ENCODE data around the gene TBXAS1.

DNA sequence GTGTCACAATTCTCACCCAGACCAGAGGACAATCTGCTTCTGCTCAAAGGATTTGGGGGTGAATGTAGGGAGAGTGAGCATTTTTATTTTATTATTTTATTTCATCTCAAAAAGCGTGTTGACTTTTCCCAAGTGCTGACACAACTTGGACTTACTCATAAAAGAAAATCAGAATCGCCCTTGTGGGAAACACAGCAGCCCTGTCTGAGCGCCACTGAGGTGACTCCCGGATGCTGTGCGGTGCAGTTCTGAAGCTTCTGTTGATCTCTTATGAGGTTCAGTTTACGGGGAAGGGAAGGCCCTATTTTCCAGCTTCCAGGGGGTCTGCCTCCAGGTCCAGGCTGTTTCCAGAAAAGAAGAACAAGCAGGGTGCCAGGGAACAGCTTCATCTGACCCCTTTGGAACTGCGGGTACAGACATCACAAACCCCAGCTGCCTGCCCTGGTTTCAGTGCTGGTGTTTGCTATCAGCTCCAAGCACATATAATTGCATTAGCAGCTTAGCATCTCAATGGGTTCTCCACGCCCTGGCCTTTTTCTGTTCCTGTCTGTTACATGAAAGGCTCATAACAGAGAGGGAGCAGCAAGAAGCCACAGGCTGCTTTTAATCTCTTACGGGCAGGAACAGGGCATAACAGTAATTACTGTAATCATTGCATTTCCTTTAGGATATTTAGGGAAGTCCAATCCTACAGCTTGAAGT is 181.3 kb downstream of the TBXAS1 start:
- no peak for TF ChIP-seq SUZ12 (IDR thresholded peaks at IDR 0.05)
- no peak for TF ChIP-seq FOXM1 (IDR thresholded peaks at IDR 0.05; ENCODE audit: borderline replicate concordance)
- TF ChIP-seq PKNOX1 (IDR thresholded peaks at IDR 0.05), result no peak
- TF ChIP-seq SP1 (IDR thresholded peaks at IDR 0.05), result no peak
- no peak for TF ChIP-seq FOXK2 (IDR thresholded peaks at IDR 0.05)
- no peak for TF ChIP-seq BHLHE40 (IDR thresholded peaks at IDR 0.05; ENCODE audit: borderline replicate concordance)
- no peak for TF ChIP-seq ZNF384 (IDR thresholded peaks at IDR 0.05)
- TF ChIP-seq LEF1 (IDR thresholded peaks at IDR 0.05; ENCODE audit: borderline replicate concordance), result no peak
- no peak for TF ChIP-seq FOXA1 (IDR thresholded peaks at IDR 0.05)

Measured in HEK293T (cell line).